LNCaP clone FGC (cell line): ENCODE measurements around the gene SYCE1.

ENCODE experiments used
- DNase-seq: peaks from one replicate; pipeline ENCODE4 v3.0.0-alpha.2; 2011; ENCODE audit warnings: low read depth
- H3K4me3 ChIP-seq: 2 replicates; pipeline ENCODE4 v1.5.1; 2011; ENCODE audit warnings: mild to moderate bottlenecking, low read depth, low read length, control low read depth
- TF ChIP-seq, protein P1 (sequence below): IDR thresholded peaks from 2 replicates; pipeline ENCODE4 v1.5.1; 2012; ENCODE audit warnings: mild to moderate bottlenecking; ENCODE audit not compliant: control insufficient read depth, insufficient read depth; ENCODE audit errors: extremely low read depth

Gene SYCE1

DNA sequence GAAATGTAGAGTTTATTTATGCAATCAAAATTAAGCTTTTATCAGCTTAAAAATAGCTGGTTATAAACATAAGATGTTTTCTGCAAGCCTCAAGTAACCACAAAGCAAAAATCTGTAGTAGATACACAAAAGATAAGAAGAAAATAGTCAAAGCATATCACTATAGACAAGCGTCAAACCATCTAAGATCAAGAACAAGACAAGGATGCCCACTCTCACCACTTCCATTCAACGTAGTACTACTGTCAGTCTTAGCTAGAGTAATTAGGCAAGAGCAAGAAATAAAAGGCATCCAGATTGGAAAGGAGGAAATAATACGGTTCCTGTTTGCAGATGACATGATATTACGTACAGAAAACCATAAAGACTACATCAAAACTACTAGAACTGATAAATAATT lies 55.7 kb downstream of the SYCE1 start:
- no peak overlapping the region for H3K4me3 ChIP-seq
- TF ChIP-seq, protein P1, sequence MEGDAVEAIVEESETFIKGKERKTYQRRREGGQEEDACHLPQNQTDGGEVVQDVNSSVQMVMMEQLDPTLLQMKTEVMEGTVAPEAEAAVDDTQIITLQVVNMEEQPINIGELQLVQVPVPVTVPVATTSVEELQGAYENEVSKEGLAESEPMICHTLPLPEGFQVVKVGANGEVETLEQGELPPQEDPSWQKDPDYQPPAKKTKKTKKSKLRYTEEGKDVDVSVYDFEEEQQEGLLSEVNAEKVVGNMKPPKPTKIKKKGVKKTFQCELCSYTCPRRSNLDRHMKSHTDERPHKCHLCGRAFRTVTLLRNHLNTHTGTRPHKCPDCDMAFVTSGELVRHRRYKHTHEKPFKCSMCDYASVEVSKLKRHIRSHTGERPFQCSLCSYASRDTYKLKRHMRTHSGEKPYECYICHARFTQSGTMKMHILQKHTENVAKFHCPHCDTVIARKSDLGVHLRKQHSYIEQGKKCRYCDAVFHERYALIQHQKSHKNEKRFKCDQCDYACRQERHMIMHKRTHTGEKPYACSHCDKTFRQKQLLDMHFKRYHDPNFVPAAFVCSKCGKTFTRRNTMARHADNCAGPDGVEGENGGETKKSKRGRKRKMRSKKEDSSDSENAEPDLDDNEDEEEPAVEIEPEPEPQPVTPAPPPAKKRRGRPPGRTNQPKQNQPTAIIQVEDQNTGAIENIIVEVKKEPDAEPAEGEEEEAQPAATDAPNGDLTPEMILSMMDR = no peak
- DNase-seq = no peak
